Kidney epithelial cell (primary cell): ENCODE data around the gene KIAA1671. TPM values are rescaled to one million over a fixed set of nuclear protein-coding genes. Genes with fewer than 3 reads are reported as not detected.

Experiments used
- DNase-seq: peaks from one replicate; pipeline ENCODE4 v3.0.0-alpha.2; 2010; ENCODE audit warnings: low read depth
- H3K27me3 ChIP-seq: 2 replicates; pipeline ENCODE4 v1.6.0; 2011; ENCODE audit warnings: low read length; ENCODE audit not compliant: control insufficient read depth, insufficient read depth
- H3K36me3 ChIP-seq: 2 replicates; pipeline ENCODE4 v1.5.1; 2011; ENCODE audit warnings: low read length; ENCODE audit not compliant: control insufficient read depth, insufficient read depth
- H3K4me3 ChIP-seq: 2 replicates; pipeline ENCODE4 v1.5.1; 2011; ENCODE audit warnings: low read depth, mild to moderate bottlenecking, control low read depth, low read length
- total RNA-seq: library from RNA; depleted of rRNA; stranded (reverse); fragments of >200 nt; gene quantifications from 2 replicates; pipeline ENCODE4 v1.2.3, GENCODE V29; 2015
- TF ChIP-seq, protein P1 (sequence below): IDR thresholded peaks from 2 replicates; pipeline ENCODE4 v1.5.1; 2011; ENCODE audit warnings: mild to moderate bottlenecking, moderate library complexity, low read length, control low read depth, inconsistent platforms; ENCODE audit not compliant: insufficient read depth, poor library complexity, severe bottlenecking

Gene KIAA1671
- total RNA-seq, 1 donor from 2014 or later: 32.3 TPM

GRCh38 chr22:25136953-25137576 is 184.5 kb downstream of the KIAA1671 start:
- no peak overlapping the region for H3K4me3 ChIP-seq
- TF ChIP-seq, protein P1, sequence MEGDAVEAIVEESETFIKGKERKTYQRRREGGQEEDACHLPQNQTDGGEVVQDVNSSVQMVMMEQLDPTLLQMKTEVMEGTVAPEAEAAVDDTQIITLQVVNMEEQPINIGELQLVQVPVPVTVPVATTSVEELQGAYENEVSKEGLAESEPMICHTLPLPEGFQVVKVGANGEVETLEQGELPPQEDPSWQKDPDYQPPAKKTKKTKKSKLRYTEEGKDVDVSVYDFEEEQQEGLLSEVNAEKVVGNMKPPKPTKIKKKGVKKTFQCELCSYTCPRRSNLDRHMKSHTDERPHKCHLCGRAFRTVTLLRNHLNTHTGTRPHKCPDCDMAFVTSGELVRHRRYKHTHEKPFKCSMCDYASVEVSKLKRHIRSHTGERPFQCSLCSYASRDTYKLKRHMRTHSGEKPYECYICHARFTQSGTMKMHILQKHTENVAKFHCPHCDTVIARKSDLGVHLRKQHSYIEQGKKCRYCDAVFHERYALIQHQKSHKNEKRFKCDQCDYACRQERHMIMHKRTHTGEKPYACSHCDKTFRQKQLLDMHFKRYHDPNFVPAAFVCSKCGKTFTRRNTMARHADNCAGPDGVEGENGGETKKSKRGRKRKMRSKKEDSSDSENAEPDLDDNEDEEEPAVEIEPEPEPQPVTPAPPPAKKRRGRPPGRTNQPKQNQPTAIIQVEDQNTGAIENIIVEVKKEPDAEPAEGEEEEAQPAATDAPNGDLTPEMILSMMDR: no peak
- no peaks in the 10 kb centered on the region for H3K27me3 ChIP-seq
- DNase-seq: no peak
- H3K36me3 ChIP-seq: no peaks in the 10 kb centered on the region

- DNase-seq: no peak
- no peaks in the 10 kb centered on the region for H3K27me3 ChIP-seq
- no peaks in the 10 kb centered on the region for H3K36me3 ChIP-seq
- TF ChIP-seq, protein P1: no peak
- no peak overlapping the region for H3K4me3 ChIP-seq
These were observed 185.3 kb downstream of the KIAA1671 start for GRCh38 chr22:25137577-25138525.

DNA sequence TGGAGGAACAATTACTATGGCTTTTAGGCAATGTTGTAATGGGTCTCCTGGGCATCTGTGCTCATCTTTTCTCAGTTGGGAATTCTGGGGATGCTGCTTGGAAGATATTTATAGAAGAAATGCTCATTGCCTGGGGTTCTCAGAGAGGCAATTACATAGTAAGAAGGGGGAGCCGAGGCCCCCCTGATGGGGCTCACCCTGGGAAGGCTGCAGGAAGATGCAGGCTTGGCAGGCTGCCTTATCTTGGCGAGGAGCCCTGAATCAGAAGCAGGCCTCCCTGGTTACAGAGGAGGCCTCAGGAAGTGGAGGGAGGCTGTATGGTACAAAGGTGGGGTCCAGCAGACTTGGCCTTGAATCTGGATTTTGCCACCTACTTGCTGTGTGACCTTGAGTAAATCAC is 186.5 kb downstream of the KIAA1671 start:
- no peak for DNase-seq
- Histone ChIP-seq H3K4me3 (no peak overlapping the region), H3K27me3 (no peaks in the 10 kb centered on the region), H3K36me3 (no peaks in the 10 kb centered on the region)
- TF ChIP-seq, protein P1: no peak

DNA sequence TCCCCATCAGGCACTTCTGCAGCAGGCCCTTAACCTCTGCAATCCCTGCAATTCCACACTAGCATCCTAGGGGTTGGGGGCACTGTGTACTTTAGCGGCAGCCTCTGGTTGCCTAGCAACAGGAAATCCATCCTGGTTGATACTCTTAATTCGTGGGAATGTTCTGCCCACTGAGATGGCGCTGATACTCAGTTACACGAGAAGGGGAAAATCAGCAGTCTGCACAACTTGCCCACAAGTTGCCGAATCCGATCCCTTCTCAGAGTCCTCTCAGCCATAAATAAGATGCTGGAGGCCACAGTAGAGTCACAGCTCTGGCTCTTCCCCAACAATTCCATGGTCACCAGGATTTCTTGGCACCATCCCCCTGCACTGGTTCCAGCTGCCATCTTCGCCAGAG is 189.6 kb downstream of the KIAA1671 start:
- no peaks in the 10 kb centered on the region for H3K36me3 ChIP-seq
- H3K27me3 ChIP-seq: no peaks in the 10 kb centered on the region
- DNase-seq: no peak
- H3K4me3 ChIP-seq: no peak overlapping the region
- TF ChIP-seq, protein P1: no peak

- Histone ChIP-seq H3K36me3 (no peaks in the 10 kb centered on the region), H3K4me3 (no peak overlapping the region), H3K27me3 (no peaks in the 10 kb centered on the region)
- DNase-seq: no peak
- TF ChIP-seq, protein P1: no peak
These were observed 190.9 kb downstream of the KIAA1671 start for GRCh38 chr22:25143156-25144076.
